Osteocyte (in vitro differentiated cells): Measurements from ENCODE around the gene PLG. TPM values are rescaled to one million over a fixed set of nuclear protein-coding genes. Genes with fewer than 3 reads are reported as not detected.
"Not testable (repeated sequence)": the region's sequence is repeated elsewhere in the genome, so short reads cannot be mapped to it uniquely, and the experiment has no call there.

ENCODE experiments used
- DNase-seq: peaks from one replicate; pipeline ENCODE4 v3.0.0; 2021; ENCODE audit warnings: mixed read lengths; ENCODE audit not compliant: unreplicated experiment; ENCODE audit errors: extremely low spot score
- H3K27ac Mint-ChIP-seq: one replicate; pipeline ENCODE4 v1.8.0; 2021; ENCODE audit warnings: mild to moderate bottlenecking, mixed read lengths; ENCODE audit not compliant: unreplicated experiment
- H3K27me3 Mint-ChIP-seq: one replicate; pipeline ENCODE4 v1.8.0; 2021; ENCODE audit warnings: mixed read lengths; ENCODE audit not compliant: unreplicated experiment
- H3K36me3 Mint-ChIP-seq: one replicate; pipeline ENCODE4 v1.8.0; 2021; ENCODE audit warnings: mixed read lengths; ENCODE audit not compliant: unreplicated experiment
- H3K4me1 Mint-ChIP-seq: one replicate; pipeline ENCODE4 v1.8.0; 2021; ENCODE audit warnings: mixed read lengths; ENCODE audit not compliant: unreplicated experiment
- H3K4me3 Mint-ChIP-seq: one replicate; pipeline ENCODE4 v1.8.0; 2021; ENCODE audit warnings: mild to moderate bottlenecking, moderate library complexity, mixed read lengths; ENCODE audit not compliant: unreplicated experiment
- H3K9me3 Mint-ChIP-seq: one replicate; pipeline ENCODE4 v1.8.0; 2021; ENCODE audit warnings: mixed read lengths; ENCODE audit not compliant: unreplicated experiment
- long read RNA-seq: library from polyadenylated mRNA; unstranded; transcript quantifications from one replicate; pipeline ENCODE4 v2.0.0, GENCODE V29; 2021
- total RNA-seq: library from RNA; stranded (reverse); gene quantifications from 2 replicates; pipeline ENCODE4 v1.2.1, GENCODE V29; 2021
- TF ChIP-seq, protein P1 (sequence below): fragments of 200-600 bp; sonication (generic); IDR thresholded peaks from 2 replicates; pipeline ENCODE4 v1.5.0; 2021; ENCODE audit warnings: antibody characterized with exemption, mild to moderate bottlenecking, moderate library complexity

The PLG gene
- not detected in 2 replicates for total RNA-seq
- long read RNA-seq, result 0 reads

DNA sequence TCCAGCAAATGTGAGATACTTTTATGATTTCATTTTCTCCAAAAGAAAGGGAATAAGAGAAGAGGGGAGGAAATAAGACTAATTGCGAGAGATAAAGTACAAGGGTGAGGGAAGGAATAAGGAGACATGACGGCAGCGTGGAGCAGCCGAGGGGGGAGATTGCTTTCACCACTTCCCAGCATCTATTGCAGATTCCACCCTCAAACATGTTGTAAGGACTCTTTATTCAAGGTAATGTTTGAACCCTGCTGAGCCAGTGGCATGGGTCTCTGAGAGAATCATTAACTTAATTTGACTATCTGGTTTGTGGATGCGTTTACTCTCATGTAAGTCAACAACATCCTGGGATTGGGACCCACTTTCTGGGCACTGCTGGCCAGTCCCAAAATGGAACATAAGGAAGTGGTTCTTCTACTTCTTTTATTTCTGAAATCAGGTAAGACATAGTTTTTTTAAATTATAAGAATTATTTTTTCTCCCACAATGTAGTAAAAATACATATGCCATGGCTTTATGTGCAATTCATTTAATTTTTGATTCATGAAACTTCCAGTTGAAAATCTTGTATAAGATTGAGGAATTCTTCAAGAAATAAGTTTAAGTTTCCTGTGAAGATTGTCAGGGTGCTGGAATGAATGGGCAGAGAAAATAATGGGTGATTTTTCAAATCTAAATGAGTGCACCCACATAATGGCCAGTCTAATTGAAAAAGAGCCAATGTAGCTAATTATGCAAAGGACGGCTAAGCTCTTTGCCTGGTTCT lies at the start of gene PLG:
PLG (plus strand) TSS at position 327 of the 763 bp plus-strand sequence; CDS start at position 388, 61 bp downstream.
- not testable (repeated sequence) for DNase-seq, H3K36me3 Mint-ChIP-seq, H3K4me3 Mint-ChIP-seq, H3K27me3 Mint-ChIP-seq, H3K27ac Mint-ChIP-seq, H3K4me1 Mint-ChIP-seq
- peaks cover 12% of the 10 kb centered on the region for H3K9me3 Mint-ChIP-seq

DNA sequence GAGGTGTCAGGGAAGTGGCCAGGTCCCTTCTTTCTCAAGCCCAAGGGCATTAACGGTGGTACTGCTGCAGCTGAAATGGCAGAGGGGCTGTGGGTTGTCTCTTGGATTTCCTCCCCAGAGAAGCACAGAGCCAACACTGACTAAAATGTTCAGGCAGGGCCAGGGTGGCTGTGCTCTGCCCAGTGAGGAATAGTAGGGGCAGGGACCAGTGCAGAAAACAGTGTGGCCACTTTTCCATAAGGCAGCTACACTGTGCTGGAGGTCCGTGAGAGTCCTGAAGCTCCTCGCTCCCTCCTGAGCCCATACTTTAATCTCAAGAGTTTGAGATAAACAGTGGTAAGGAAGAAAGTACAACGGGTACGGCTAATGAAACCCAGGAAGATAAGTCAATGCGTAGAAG lies 42.5 kb upstream of the PLG start:
- peaks cover 39% of the 10 kb centered on the region for H3K9me3 Mint-ChIP-seq

DNA sequence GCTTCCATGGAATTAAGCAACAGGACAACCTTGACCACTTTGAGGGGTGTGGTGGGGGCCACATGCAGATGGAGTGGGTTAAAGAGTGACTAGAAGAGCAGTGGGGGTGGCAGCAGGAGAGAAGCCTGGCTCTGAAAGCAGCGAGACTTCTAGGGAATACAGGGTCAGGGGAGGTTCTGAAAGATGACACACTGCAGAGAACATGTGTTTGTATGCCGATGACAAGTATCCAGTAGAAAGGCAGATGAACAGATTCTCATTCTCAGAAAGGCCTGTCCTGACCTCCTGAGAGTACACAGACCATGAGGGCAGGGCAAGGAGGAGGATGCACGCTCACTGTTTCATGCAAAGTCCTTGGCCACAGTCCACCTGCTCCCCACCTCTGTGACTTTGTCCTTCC lies 40.8 kb upstream of the PLG start:
- no peaks in the 10 kb centered on the region for H3K36me3 Mint-ChIP-seq
- DNase-seq, result no peak
- no peaks in the 10 kb centered on the region for H3K27me3 Mint-ChIP-seq
- H3K27ac Mint-ChIP-seq, result no peak overlapping the region
- peaks cover 39% of the 10 kb centered on the region for H3K9me3 Mint-ChIP-seq
- no peaks in the 10 kb centered on the region for H3K4me1 Mint-ChIP-seq
- TF ChIP-seq, protein P1, sequence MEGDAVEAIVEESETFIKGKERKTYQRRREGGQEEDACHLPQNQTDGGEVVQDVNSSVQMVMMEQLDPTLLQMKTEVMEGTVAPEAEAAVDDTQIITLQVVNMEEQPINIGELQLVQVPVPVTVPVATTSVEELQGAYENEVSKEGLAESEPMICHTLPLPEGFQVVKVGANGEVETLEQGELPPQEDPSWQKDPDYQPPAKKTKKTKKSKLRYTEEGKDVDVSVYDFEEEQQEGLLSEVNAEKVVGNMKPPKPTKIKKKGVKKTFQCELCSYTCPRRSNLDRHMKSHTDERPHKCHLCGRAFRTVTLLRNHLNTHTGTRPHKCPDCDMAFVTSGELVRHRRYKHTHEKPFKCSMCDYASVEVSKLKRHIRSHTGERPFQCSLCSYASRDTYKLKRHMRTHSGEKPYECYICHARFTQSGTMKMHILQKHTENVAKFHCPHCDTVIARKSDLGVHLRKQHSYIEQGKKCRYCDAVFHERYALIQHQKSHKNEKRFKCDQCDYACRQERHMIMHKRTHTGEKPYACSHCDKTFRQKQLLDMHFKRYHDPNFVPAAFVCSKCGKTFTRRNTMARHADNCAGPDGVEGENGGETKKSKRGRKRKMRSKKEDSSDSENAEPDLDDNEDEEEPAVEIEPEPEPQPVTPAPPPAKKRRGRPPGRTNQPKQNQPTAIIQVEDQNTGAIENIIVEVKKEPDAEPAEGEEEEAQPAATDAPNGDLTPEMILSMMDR, result no peak
- no peak overlapping the region for H3K4me3 Mint-ChIP-seq

More for the DNA sequence above, 42.5 kb upstream of the PLG start:
- H3K27ac Mint-ChIP-seq, result no peak overlapping the region
- no peak overlapping the region for H3K4me3 Mint-ChIP-seq
- no peak for DNase-seq
- H3K27me3 Mint-ChIP-seq, result no peaks in the 10 kb centered on the region
- TF ChIP-seq, protein P1, result no peak
- H3K4me1 Mint-ChIP-seq, result no peaks in the 10 kb centered on the region
- no peaks in the 10 kb centered on the region for H3K36me3 Mint-ChIP-seq

DNA sequence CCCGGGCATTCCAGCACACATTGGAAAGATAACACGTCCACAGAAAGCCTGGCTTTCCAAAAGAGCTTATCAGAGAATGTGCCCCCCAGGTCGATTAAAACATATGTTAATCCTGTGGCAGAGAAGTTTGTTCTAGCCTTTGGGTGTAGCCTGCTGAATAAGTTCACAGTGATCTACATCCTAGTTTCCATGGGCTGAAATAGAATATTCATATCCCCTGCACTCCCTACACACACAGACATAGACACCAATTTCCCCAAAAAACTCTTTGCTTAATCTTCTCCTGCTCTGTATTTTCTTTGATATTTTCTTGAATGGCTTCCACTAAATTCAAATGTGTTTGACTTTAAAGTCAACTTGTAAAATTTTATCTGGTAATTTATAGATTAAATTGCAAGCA lies 39.6 kb upstream of the PLG start:
- no peak for DNase-seq
- H3K9me3 Mint-ChIP-seq, result peaks cover 35% of the 10 kb centered on the region
- H3K27ac Mint-ChIP-seq, result no peak overlapping the region
- no peak overlapping the region for H3K4me3 Mint-ChIP-seq
- TF ChIP-seq, protein P1, result no peak
- no peaks in the 10 kb centered on the region for H3K36me3 Mint-ChIP-seq
- no peaks in the 10 kb centered on the region for H3K4me1 Mint-ChIP-seq
- H3K27me3 Mint-ChIP-seq, result no peaks in the 10 kb centered on the region

DNA sequence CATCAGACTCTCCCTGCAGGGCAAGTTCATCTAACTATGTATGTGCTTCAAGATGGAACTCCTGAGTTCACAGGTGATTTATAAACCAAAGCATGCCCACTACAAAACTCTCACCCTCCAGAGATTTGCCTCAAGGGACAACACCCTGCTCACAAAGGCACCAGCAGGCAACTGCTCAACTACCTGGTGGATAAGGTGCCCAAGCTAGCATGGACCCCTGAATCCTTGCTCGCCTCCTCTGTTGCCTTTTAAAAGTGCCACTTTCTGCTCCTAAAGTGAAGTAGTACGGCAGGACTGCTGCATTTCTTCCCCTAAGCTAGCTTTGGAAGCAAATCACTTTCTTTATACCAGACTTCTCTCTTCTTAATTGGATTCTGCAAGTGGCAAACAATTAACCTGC lies 39.2 kb upstream of the PLG start:
- Mint-ChIP-seq H3K27me3 (no peaks in the 10 kb centered on the region), H3K4me3 (no peak overlapping the region), H3K36me3 (no peaks in the 10 kb centered on the region), H3K9me3 (peaks cover 32% of the 10 kb centered on the region), H3K27ac (no peak overlapping the region), H3K4me1 (no peaks in the 10 kb centered on the region)
- no peak for DNase-seq
- TF ChIP-seq, protein P1, result no peak

DNA sequence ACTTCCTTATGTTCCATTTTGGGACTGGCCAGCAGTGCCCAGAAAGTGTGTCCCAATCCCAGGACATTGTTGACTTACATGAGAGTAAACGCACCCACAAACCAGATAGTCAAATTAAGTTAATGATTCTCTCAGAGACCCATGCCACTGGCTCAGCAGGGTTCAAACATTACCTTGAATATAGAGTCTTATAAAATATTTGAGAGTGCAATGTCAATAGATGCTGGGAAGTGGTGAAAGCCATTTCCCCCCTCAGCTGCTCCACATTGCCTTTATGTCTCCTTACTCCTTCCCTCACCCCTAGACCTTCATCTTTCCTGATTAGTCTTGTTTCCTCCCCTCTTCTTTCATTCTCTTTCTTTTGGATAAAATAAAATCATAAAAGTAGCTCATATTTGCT lies 37.8 kb upstream of the PLG start, which contains the start of gene LPA:
LPA (minus strand) TSS at position 78 of the 400 bp plus-strand sequence; CDS start at position 17, 61 bp downstream.
- H3K4me1 Mint-ChIP-seq, DNase-seq, H3K27me3 Mint-ChIP-seq, H3K4me3 Mint-ChIP-seq, H3K27ac Mint-ChIP-seq, H3K36me3 Mint-ChIP-seq: not testable (repeated sequence)
- H3K9me3 Mint-ChIP-seq, result peaks cover 25% of the 10 kb centered on the region
